OCI-M2 (cell line): ENCODE data around the gene CCNA2.

Experiments
- DNase-seq: peaks from one replicate; lab custom pipeline; 2025; ENCODE audit not compliant: unreplicated experiment; lab: John Stamatoyannopoulos, UW

The CCNA2 gene

GRCh38 chr4:121823505-121824170 is at the start of gene CCNA2:
Gene CCNA2 (minus strand): TSS chr4:121823883. CDS start chr4:121823628, 255 bp downstream.
- peak; percentile 62 for DNase-seq

DNA sequence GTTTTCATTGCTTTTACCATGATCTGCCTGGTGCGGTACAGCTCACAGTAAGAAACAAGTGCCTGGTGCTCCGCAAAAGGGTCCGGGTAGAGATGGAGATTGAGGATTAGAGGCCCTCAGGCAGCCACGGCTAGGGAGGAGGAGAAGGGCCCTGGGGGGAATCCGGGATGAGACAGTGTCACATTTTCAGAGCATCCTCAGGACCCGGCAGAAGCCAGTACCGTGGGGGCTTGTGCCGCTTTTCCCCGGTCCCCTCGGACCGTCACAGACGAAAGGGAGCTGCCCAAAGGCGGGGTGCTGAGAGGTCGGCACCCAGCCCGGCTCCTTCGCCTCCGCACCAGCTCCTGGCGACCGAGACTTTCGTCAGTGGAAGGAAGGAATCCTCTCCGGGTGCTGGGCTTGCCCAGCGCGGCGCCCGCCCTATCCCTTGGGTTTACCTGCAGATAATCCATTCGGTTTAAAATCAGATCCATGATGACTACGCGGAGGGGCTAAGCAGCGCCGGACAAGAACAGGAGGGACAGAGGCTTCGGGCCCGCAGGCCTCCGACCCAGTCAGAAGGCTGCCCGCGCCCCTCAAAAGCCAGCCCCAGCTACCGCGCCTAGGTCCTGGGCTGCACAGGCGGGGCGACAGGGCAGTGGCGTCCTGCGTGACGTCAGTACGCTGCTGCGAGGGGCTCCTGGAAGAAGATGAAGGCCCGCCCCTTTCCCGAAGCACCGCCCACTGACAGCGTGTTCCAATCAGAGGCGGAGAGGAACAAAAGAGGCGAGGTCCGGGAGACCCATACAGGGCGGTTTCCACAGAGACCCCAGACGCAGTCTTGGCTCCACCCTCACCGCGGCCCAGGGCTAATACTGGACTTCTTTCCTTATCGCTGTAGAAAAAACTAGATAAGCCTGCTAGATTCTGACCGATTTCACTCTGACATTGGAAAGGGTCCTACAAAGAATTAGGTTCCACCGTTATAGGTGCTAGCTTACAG is 46.4 kb upstream of the CCNA2 start, which contains the start of gene BBS7:
Gene BBS7 (minus strand): TSS at position 634 of the 982 bp plus-strand sequence. CDS start 161 bp downstream, at position 473.
- DNase-seq = peak; percentile 90

DNA sequence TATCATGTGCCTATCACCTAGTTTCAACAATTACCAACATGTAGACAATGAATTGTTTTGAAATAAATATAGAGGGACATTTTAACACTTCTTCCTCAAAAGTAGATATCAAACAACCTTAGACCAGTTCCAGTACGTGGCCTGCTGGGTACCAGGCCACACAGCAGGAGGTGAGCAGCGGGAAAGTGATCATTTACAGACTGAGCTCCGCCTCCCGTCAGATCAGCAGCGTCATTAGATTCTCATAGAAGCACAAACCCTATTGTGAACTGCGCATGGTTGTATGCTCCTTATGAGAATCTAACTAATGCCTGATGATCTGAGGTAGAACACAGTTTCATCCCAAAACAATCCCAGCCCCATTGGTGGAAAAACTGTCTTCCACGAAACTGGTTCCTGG is 40.1 kb upstream of the CCNA2 start:
- DNase-seq = no peak

DNA sequence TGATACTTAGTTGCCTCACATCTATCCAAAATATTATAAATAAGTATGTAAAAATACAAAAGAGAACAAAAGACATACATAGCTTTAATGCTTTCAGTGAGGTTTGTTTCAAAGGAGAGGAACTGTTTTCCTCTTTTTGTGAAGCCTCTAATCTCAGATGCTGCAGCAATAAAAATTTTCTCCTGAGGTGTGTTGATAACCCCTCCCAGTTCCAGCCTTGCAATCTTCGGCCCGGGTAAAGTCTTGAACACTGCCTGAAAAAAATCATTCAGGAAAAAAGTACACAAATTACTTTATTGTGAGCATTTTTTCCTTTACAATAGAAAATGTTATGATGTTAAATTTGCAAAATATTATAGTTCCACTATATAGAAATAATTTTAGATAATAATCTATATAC is 37.7 kb upstream of the CCNA2 start:
- no peak for DNase-seq

GRCh38 chr4:121860121-121860520 is 36.4 kb upstream of the CCNA2 start:
- no peak for DNase-seq

GRCh38 chr4:121851354-121851753 is 27.7 kb upstream of the CCNA2 start:
- DNase-seq = no peak

- no peak for DNase-seq
These were observed 23.0 kb upstream of the CCNA2 start for GRCh38 chr4:121846662-121847061.

DNA sequence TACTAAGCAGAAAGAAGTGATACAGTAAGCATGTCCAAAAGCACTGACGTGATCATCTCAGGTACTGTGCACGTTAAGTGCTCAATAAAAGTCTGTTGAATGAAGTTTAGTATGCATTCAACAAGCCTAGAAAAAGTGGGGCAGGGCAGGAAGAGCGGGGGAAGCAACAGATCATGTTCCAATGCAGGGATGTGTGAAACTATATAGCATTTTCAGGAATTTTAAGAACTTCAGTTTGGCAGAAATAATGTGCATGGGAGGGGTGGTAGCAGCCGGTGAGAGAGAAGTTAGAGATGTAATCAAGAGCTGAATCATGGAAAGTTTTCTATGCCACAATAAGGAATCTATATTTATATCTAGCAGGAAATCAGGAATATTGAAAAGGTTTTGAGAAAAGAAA is 19.2 kb upstream of the CCNA2 start:
- no peak for DNase-seq

DNA sequence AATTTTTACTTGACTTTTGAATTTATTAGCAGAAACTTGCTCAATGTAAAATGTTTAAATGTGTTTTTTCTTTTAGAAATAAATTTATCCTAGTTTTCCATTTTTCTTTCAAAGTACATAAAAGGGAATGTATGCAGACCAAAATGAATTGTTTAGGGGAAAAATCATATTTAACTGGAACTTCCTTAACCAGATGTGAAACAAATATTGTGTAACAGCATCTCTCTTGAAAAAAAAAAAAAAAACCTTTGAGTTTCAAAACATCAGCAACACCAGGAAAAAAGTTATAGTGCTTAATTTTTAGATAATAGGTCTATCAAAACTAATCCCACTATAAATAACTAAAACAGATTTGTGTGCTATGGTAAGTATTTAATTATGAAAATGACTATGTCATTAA is 14.5 kb upstream of the CCNA2 start:
- DNase-seq = no peak

DNA sequence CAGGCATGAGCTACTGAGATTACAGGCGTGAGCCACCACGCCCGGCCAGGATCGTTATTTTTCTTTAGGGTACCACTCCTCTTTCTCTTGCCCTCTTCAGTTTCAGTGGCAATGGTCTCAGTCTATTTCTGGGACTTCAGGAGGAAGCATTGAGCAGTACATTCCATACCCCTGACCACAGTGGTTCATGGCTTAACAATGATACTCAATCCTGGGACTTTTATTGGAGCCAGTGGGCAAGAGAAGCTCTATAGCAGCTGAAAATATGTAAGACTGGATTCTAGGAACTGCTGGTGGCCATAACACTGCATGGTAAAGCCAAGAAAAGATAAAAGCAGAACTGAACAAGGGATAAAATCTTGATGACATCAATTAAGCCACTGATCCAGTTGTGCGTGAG is 5.8 kb upstream of the CCNA2 start:
- no peak for DNase-seq

- no peak for DNase-seq
These were observed 4.2 kb upstream of the CCNA2 start for GRCh38 chr4:121827853-121828252.

DNA sequence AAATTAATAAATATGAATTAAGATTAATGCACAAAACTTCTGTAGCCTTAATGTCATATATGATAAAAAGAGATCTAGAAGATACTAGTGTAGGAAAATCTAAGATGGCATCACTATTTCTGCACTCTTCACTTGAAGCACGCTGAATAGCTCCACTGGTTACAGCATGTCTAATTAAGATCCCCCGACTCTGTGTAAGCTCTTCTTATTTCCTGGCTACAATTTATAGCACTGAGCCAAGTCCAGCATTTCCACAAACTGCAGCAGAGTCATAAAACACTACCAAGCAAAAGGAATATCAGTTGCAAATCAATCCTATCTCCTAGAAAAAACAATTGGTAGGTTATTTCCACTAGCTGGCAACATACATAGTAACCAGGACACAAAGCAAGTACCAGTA is 1.3 kb upstream of the CCNA2 start:
- no peak for DNase-seq

- no peak for DNase-seq
These were observed 466 bp upstream of the CCNA2 start for GRCh38 chr4:121824171-121824527.

DNA sequence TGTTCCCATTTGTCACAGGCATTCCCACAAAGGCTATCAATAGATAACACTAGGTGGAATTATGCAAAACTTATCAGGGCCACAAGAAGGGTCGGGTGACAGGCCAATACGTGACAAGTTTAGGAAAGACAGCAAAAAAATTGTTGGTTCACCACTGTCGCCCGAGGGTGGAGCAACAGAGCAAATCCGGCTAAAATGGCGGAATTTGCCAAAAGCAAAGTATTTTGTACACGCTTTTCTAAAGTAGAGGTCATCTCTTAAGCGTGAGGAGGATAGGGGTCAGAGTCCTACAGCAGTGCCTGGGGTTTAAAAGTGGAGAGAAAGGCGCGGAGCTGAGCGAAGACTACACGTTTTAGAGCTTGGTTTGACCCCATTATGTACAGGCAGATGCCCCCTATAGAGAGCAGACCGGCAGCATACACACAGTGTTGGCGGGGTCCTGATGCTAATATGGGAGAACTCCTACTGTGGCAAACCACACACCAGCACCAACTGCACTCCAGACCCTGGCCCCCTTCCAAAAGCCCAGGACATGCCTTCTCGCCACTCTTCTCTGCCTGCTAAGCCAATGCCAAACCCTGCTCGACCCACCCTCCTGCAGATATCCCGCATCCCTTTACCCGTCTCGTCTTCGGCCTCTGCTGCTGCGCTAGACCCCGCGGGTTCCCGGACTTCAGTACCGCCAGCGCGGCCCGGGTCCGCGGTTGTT is 733 bp downstream of the CCNA2 start:
- peak; percentile 59 for DNase-seq

- no peak for DNase-seq
These were observed 1.6 kb downstream of the CCNA2 start for GRCh38 chr4:121822047-121822446.

- no peak for DNase-seq
These were observed 4.3 kb downstream of the CCNA2 start for GRCh38 chr4:121819216-121819965.

- no peak for DNase-seq
These were observed 5.5 kb downstream of the CCNA2 start for GRCh38 chr4:121818215-121818614.

DNA sequence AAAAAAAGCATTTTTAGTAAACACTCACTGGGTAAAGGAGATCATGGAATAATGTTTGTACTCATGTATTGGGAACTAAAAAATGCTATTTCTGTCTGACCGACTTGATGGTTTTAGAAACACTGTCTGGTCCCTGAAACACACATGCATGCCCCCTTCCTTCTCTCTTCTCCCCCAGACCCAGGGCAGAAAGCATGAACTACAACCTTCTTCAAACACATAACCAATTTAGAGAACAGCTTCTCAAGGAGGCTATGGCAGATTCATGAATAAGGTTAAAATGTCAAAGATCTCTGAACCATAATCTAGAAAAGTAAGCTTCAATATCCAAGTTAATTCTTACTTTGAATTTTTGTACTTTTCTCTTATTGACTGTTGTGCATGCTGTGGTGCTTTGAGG is 6.0 kb downstream of the CCNA2 start:
- no peak for DNase-seq

GRCh38 chr4:121817006-121817405 is 6.7 kb downstream of the CCNA2 start:
- no peak for DNase-seq

DNA sequence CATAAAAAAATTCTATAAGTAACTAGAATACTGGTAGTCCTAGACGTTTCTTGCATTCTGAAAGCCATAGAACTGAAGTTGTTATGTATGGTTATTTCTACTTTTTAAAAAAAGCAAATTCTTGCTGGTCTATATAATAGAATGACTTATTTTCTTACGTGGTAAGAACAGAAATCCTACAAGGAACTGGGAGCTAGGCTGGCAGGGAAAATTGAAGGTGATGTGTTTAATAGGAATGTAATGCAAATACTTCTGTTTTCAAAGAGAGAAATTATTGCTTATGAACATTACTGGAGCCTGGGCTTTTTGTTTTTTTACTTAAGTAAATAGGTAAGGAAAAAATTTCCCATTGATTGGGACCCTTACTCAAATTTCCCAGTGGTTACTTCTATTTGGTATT is 8.9 kb downstream of the CCNA2 start:
- no peak for DNase-seq

DNA sequence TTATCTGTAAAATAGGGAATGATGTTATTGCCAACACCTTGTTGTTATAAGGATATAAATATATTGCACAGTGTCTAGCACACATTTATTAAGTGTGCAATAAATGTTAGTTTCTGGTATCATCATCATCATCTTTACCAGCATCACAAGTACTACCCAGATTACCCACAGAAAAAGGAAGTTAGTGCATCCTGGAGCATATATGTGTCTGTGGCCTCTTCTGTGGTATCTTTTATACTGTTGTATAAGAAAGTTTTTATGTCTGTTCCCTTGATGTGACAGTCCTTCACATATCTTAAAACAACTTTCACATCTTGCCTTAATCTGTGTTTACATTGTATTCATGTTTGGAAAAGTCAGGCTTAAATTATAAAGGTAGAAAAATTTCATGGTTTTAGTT is 12.6 kb downstream of the CCNA2 start:
- DNase-seq = no peak
